Testis (tissue), 2 donors: ENCODE data around the gene UBE2E2.

ENCODE experiments used
- CTCF ChIP-seq, 3 experiments: fragments of 450-650 bp in 2 of 3; fragments of 200-600 bp in 1 of 3; sonication (generic) in 1 of 3; IDR thresholded peaks; one replicate each; pipeline ENCODE4 v1.5.1; 2016 to 2019; ENCODE audit warnings: antibody characterized with exemption in 3 of 3, mild to moderate bottlenecking in 2 of 3, moderate library complexity in 1 of 3
- POLR2A ChIP-seq: fragments of 450-650 bp; IDR thresholded peaks from one replicate; pipeline ENCODE4 v1.6.1; 2017; ENCODE audit warnings: antibody characterized with exemption, mild to moderate bottlenecking, moderate library complexity

DNA sequence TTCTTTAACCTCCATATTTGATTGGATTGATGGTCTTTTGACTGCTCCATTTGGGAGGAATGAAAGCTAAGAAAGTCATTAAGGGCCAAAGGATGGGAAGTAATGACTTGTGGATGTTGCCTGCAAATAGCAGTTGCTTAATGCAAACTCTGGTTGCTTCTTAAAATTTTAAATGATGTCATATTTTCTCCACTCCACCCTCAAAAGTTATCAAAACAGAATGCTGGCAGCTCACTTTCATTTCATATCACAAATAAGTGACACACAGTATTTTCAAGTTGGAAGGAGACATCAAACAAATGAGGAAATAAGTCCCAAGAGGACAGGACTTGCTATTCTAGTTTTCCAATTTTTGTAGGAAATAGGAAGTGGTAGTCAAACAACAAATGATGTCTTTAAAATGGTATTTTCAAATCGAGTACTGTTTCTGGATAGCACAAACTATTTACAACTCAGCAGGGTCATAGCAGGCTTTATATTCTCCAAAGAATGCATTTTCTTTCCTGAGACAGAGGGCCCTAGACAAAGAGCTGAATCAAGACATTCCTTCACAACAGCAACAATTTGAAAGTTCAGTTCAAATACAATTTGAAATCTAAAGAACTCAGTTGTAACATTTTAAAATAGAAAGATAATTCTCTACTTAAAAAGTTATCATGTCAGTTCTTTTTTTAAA is 437.5 kb downstream of the UBE2E2 start:
- TF ChIP-seq CTCF (IDR thresholded peaks at IDR 0.05) (no peak), POLR2A (no peak)
